ENCODE data around the gene SSTR3. TPM values are rescaled to one million over a fixed set of nuclear protein-coding genes. Genes with fewer than 3 reads are reported as not detected.

Gene SSTR3
- total RNA-seq, 1 experiment from 2014 or later, result not detected

- no peak for TF ChIP-seq EZH2 (IDR thresholded peaks at IDR 0.05; ENCODE audit: borderline replicate concordance, low read depth, low read length, poor library complexity, severe bottlenecking)
- TF ChIP-seq CTCF (conservative IDR thresholded peaks at IDR 0.05; ENCODE audit: low read depth, low read length), result no peak
- peak; percentile 17 for DNase-seq (ENCODE audit: low spot score)
- H3K27ac ChIP-seq (ENCODE audit: low read depth, low read length, poor library complexity, severe bottlenecking), result no peak overlapping the region
- H3K9me3 ChIP-seq (ENCODE audit: low read depth, low read length, poor library complexity, severe bottlenecking), result peaks cover 8% of the 10 kb centered on the region
- CTCF ChIA-PET, result interaction anchor here (1.5 kb wide), 1 partner anchor 9 kb away, joined by 3 read pairs; the partner anchor contains the start of gene C1QTNF6
- H3K36me3 ChIP-seq (ENCODE audit: insufficient read depth, low read length, poor library complexity, severe bottlenecking), result no peaks in the 10 kb centered on the region
- no peaks in the 10 kb centered on the region for H3K27me3 ChIP-seq (replicated peaks; ENCODE audit: insufficient read depth, low read depth, low read length, poor library complexity)
- H3K4me3 ChIP-seq (ENCODE audit: low read depth, low read length, poor library complexity, severe bottlenecking), result no peak overlapping the region
- BruUV-seq (replicated peaks), result no TSS peak
- intact Hi-C loops (cut with micrococcal nuclease; ENCODE audit: unreplicated experiment), result loop anchor here (5.0 kb wide), 1 partner anchor 119 kb away; no protein-coding TSS in a partner anchor
- POLR2A ChIA-PET (ENCODE audit: low non-redundant PET), result no interaction called here
- peaks cover 15% of the 10 kb centered on the region for H3K4me1 ChIP-seq (ENCODE audit: insufficient read depth, low read length, poor library complexity, severe bottlenecking)
Measured at GRCh38 chr22:37196539-37197450, 15.5 kb downstream of the SSTR3 start.

- ChIA-PET POLR2A (ENCODE audit: low non-redundant PET) (interaction anchor here (0.6 kb wide), 1 partner anchor 50 kb away, joined by 6 read pairs; no protein-coding TSS in a partner anchor), CTCF (no interaction called here)
- H3K27me3 ChIP-seq (replicated peaks; ENCODE audit: insufficient read depth, low read depth, low read length, poor library complexity), result no peaks in the 10 kb centered on the region
- H3K27ac ChIP-seq (ENCODE audit: low read depth, low read length, poor library complexity, severe bottlenecking), result no peak overlapping the region
- BruUV-seq (replicated peaks), result no TSS peak
- DNase-seq (ENCODE audit: low spot score), result no peak
- TF ChIP-seq CTCF (conservative IDR thresholded peaks at IDR 0.05; ENCODE audit: low read depth, low read length) (no peak), EZH2 (IDR thresholded peaks at IDR 0.05; ENCODE audit: borderline replicate concordance, low read depth, low read length, poor library complexity, severe bottlenecking) (no peak)
- H3K4me1 ChIP-seq (ENCODE audit: insufficient read depth, low read length, poor library complexity, severe bottlenecking), result peaks cover 15% of the 10 kb centered on the region
- H3K4me3 ChIP-seq (ENCODE audit: low read depth, low read length, poor library complexity, severe bottlenecking), result no peak overlapping the region
- intact Hi-C loops (cut with micrococcal nuclease; ENCODE audit: unreplicated experiment), result loop anchor here (5.0 kb wide), 1 partner anchor 119 kb away; no protein-coding TSS in a partner anchor
- H3K36me3 ChIP-seq (ENCODE audit: insufficient read depth, low read length, poor library complexity, severe bottlenecking), result no peaks in the 10 kb centered on the region
- H3K9me3 ChIP-seq (ENCODE audit: low read depth, low read length, poor library complexity, severe bottlenecking), result peaks cover 8% of the 10 kb centered on the region
Measured at GRCh38 chr22:37195921-37196320, 16.4 kb downstream of the SSTR3 start.

- ChIA-PET POLR2A (ENCODE audit: low non-redundant PET) (no interaction called here), CTCF (no interaction called here)
- TF ChIP-seq CTCF (conservative IDR thresholded peaks at IDR 0.05; ENCODE audit: low read depth, low read length), result no peak
- no peak for TF ChIP-seq EZH2 (IDR thresholded peaks at IDR 0.05; ENCODE audit: borderline replicate concordance, low read depth, low read length, poor library complexity, severe bottlenecking)
Measured at GRCh38 chr22:37194750-37195149, 17.5 kb downstream of the SSTR3 start.

More at GRCh38 chr22:37194750-37195149, 17.5 kb downstream of the SSTR3 start:
- Histone ChIP-seq H3K36me3 (ENCODE audit: insufficient read depth, low read length, poor library complexity, severe bottlenecking) (no peaks in the 10 kb centered on the region), H3K4me3 (ENCODE audit: low read depth, low read length, poor library complexity, severe bottlenecking) (no peak overlapping the region), H3K4me1 (ENCODE audit: insufficient read depth, low read length, poor library complexity, severe bottlenecking) (peaks cover 17% of the 10 kb centered on the region), H3K9me3 (ENCODE audit: low read depth, low read length, poor library complexity, severe bottlenecking) (peaks cover 8% of the 10 kb centered on the region), H3K27me3 (replicated peaks; ENCODE audit: insufficient read depth, low read depth, low read length, poor library complexity) (no peaks in the 10 kb centered on the region), H3K27ac (ENCODE audit: low read depth, low read length, poor library complexity, severe bottlenecking) (no peak overlapping the region)
- intact Hi-C loops (cut with micrococcal nuclease; ENCODE audit: unreplicated experiment), result loop anchor here (5.0 kb wide), 1 partner anchor 117 kb away; no protein-coding TSS in a partner anchor
- no TSS peak for BruUV-seq (replicated peaks)
- DNase-seq (ENCODE audit: low spot score), result no peak
